GM23248 (cell line): Measurements from ENCODE around the gene APBA2.

Experiments used
- EZH2 ChIP-seq: fragments of 200-600 bp; sonication (generic); IDR thresholded peaks from 2 replicates; pipeline ENCODE4 v1.6.1; 2018; ENCODE audit warnings: antibody characterized with exemption, mild to moderate bottlenecking; ENCODE audit not compliant: insufficient read depth, poor library complexity, severe bottlenecking
- EZH2phosphoT487 ChIP-seq: fragments of 200-600 bp; sonication (generic); IDR thresholded peaks from 2 replicates; pipeline ENCODE4 v1.6.1; 2018; ENCODE audit warnings: antibody characterized with exemption, moderate library complexity, mild to moderate bottlenecking, low read depth; ENCODE audit not compliant: insufficient read depth

DNA sequence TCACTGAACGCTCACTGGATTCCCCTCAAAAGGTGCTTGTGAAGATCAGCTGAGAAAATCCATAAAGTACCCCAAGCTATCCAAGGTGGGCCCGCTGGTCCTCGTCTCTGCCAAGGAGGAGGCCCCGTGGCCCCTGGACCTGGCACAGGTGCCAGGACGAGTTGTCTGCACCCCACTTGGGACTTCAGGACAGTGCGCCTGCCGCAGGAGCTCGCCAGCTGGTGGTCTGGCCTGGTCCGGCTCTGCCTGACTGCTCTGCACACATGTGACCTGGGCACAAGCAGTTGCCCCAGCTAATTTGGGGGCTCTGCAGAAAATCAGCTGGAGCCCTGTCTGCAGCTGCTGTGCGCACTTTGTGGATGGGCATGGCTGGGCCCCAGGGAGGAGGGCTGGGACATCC lies 224.0 kb downstream of the APBA2 start:
- TF ChIP-seq EZH2: no peak
- no peak for TF ChIP-seq EZH2phosphoT487
